ENCODE data around the gene MPO. TPM values are rescaled to one million over a fixed set of nuclear protein-coding genes. Genes with fewer than 3 reads are reported as not detected.

MPO gene
- total RNA-seq, 3 donors from 2014 or later = 0.19 TPM; not detected in 2

GRCh38 chr17:58269557-58270291 lies 11.0 kb downstream of the MPO start:
- ATAC-seq = no peak
- intact Hi-C loops (cut with DNase I, micrococcal nuclease) = no loop called here
- TF ChIP-seq CTCF (IDR thresholded peaks at IDR 0.05) = no peak

GRCh38 chr17:58268774-58269556 lies 11.8 kb downstream of the MPO start:
- intact Hi-C loops (cut with DNase I, micrococcal nuclease) = no loop called here
- DNase-seq = no peak

More at GRCh38 chr17:58269557-58270291, 11.0 kb downstream of the MPO start:
- Histone ChIP-seq H3K36me3 (ENCODE audit: low read depth) (no peaks in the 10 kb centered on the region), H3K4me3 (no peak overlapping the region), H3K9me3 (no peaks in the 10 kb centered on the region), H3K4me1 (ENCODE audit: low read depth) (no peaks in the 10 kb centered on the region)
- DNase-seq = no peak

GRCh38 chr17:58268326-58268725 lies 12.4 kb downstream of the MPO start:
- Histone ChIP-seq H3K36me3 (ENCODE audit: low read depth) (no peaks in the 10 kb centered on the region), H3K4me1 (ENCODE audit: low read depth) (no peaks in the 10 kb centered on the region), H3K4me3 (no peak overlapping the region), H3K9me3 (no peaks in the 10 kb centered on the region)
- TF ChIP-seq CTCF (IDR thresholded peaks at IDR 0.05) = no peak
- ATAC-seq (no peak), DNase-seq (no peak)
- intact Hi-C loops (cut with DNase I, micrococcal nuclease) = no loop called here

More at GRCh38 chr17:58268774-58269556, 11.8 kb downstream of the MPO start:
- ATAC-seq = no peak
- Histone ChIP-seq H3K4me3 (no peak overlapping the region), H3K4me1 (ENCODE audit: low read depth) (no peaks in the 10 kb centered on the region), H3K9me3 (no peaks in the 10 kb centered on the region), H3K36me3 (ENCODE audit: low read depth) (no peaks in the 10 kb centered on the region)
- no peak for TF ChIP-seq CTCF (IDR thresholded peaks at IDR 0.05)

GRCh38 chr17:58267347-58268324 lies 13.1 kb downstream of the MPO start:
- ATAC-seq (no peak), DNase-seq (no peak)
- H3K4me1 ChIP-seq (ENCODE audit: low read depth) = no peaks in the 10 kb centered on the region
- no peaks in the 10 kb centered on the region for H3K36me3 ChIP-seq (ENCODE audit: low read depth)
- H3K9me3 ChIP-seq = no peaks in the 10 kb centered on the region
- no peak for TF ChIP-seq CTCF (IDR thresholded peaks at IDR 0.05)
- H3K4me3 ChIP-seq = no peak overlapping the region
- intact Hi-C loops (cut with DNase I, micrococcal nuclease) = no loop called here

Data from mucosa of descending colon (tissue), 3 donors.